Measurements from ENCODE around the gene NPPB.

Gene NPPB

DNA sequence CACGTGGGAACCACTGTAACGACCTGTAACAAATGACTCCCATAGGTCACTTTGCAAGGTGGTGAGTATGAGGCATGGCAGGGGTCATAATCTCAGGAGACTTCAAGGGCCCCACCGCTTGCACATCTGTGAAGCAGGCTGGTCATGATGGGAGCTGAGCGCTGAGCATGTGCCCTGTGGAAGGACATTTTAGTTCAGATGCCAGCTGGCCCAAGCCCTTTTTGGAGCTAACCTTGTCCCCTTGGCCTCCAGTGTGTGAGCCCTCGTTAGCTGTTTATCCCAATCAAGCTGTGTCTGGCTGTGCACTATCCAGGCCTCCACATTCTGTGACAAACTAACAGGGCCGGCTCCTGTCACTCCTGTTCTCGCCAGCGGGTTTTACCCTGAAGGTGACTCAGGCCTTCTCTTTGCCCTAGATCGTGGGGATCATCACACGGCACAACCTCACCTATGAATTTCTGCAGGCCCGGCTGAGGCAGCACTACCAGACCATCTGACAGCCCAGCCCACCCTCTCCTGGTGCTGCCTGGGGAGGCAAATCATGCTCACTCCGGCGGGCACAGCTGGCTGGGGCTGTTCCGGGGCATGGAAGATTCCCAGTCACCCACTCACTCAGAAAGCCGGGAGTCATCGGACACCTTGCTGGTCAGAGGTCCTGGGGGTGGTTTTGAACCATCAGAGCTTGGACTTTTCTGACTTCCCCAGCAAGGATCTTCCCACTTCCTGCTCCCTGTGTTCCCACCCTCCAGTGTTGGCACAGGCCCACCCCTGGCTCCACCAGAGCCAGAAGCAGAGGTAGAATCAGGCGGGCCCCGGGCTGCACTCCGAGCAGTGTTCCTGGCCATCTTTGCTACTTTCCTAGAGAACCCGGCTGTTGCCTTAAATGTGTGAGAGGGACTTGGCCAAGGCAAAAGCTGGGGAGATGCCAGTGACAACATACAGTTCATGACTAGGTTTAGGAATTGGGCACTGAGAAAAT is 18.7 kb downstream of the NPPB start:
- DNase-seq (ENCODE audit: low read depth), result no peak
- H3K4me3 ChIP-seq (ENCODE audit: low read depth, low read length), result no peak overlapping the region
- TF ChIP-seq, protein P1, sequence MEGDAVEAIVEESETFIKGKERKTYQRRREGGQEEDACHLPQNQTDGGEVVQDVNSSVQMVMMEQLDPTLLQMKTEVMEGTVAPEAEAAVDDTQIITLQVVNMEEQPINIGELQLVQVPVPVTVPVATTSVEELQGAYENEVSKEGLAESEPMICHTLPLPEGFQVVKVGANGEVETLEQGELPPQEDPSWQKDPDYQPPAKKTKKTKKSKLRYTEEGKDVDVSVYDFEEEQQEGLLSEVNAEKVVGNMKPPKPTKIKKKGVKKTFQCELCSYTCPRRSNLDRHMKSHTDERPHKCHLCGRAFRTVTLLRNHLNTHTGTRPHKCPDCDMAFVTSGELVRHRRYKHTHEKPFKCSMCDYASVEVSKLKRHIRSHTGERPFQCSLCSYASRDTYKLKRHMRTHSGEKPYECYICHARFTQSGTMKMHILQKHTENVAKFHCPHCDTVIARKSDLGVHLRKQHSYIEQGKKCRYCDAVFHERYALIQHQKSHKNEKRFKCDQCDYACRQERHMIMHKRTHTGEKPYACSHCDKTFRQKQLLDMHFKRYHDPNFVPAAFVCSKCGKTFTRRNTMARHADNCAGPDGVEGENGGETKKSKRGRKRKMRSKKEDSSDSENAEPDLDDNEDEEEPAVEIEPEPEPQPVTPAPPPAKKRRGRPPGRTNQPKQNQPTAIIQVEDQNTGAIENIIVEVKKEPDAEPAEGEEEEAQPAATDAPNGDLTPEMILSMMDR (IDR thresholded peaks at IDR 0.05; ENCODE audit: low read depth, low read length), result no peak
- TF ChIP-seq MYC (IDR thresholded peaks at IDR 0.05; ENCODE audit: low read depth, low read length) (no peak), POLR2A (IDR thresholded peaks at IDR 0.05; ENCODE audit: extremely low read depth, insufficient read length) (no peak)

DNA sequence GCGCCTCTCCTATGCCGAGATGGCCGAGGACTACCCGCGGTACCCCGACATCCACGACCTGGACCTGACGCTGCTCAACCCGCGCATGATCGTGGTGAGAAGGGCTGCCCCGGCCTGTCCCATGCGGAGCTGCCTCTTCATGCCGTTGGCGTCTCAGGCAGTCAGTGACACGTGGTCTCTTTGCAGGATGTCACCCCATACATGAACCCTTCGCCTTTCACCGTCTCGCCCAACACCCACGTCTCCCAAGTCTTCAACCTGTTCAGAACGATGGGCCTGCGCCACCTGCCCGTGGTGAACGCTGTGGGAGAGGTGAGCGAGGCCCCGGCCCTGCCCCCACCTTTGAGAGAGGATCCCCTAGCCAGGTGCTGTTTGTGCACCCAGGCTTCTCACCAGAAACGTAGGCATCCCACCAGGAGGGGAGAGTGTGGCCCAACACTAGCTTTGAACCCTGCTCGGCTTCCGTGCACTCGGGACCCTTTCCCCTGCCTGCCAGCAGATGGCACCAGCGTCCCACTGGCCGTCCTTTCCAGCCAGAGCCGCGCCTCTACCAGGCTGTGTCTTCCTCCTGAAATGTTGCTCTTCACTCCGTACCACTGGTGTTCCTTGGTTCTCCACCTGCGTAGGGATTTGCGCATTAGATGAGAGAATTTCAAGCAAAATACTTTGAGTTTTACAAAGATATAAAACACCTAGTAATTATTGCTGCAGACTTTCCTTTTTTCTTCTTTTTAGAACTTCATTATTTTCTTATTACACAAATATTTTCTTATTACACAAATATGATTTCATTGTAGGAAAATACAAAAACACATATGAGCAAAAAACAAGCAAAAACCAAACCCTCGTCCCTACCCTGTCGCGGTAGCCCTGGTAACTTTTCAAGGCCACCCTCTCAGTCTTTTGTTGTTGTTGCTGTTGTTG is 20.1 kb downstream of the NPPB start:
- TF ChIP-seq MAX (IDR thresholded peaks at IDR 0.05; ENCODE audit: low read depth, low read length), result no peak
- TF ChIP-seq, protein P1 (IDR thresholded peaks at IDR 0.05; ENCODE audit: low read depth, low read length), result peak; percentile 96
- DNase-seq (ENCODE audit: low read depth), result peak; percentile 68
- no peak overlapping the region for H3K4me3 ChIP-seq (ENCODE audit: low read depth, low read length)

GRCh38 chr1:11837767-11838348 is 20.9 kb downstream of the NPPB start:
- no peak for TF ChIP-seq MYC (IDR thresholded peaks at IDR 0.05; ENCODE audit: low read depth, low read length)
- no peak for TF ChIP-seq POLR2A (IDR thresholded peaks at IDR 0.05; ENCODE audit: extremely low read depth, insufficient read length)
- no peak for TF ChIP-seq MAX (IDR thresholded peaks at IDR 0.05; ENCODE audit: low read depth, low read length)
- TF ChIP-seq, protein P1 (IDR thresholded peaks at IDR 0.05; ENCODE audit: low read depth, low read length), result no peak
- no peak overlapping the region for H3K4me3 ChIP-seq (ENCODE audit: low read depth, low read length)
- DNase-seq (ENCODE audit: low read depth), result no peak

DNA sequence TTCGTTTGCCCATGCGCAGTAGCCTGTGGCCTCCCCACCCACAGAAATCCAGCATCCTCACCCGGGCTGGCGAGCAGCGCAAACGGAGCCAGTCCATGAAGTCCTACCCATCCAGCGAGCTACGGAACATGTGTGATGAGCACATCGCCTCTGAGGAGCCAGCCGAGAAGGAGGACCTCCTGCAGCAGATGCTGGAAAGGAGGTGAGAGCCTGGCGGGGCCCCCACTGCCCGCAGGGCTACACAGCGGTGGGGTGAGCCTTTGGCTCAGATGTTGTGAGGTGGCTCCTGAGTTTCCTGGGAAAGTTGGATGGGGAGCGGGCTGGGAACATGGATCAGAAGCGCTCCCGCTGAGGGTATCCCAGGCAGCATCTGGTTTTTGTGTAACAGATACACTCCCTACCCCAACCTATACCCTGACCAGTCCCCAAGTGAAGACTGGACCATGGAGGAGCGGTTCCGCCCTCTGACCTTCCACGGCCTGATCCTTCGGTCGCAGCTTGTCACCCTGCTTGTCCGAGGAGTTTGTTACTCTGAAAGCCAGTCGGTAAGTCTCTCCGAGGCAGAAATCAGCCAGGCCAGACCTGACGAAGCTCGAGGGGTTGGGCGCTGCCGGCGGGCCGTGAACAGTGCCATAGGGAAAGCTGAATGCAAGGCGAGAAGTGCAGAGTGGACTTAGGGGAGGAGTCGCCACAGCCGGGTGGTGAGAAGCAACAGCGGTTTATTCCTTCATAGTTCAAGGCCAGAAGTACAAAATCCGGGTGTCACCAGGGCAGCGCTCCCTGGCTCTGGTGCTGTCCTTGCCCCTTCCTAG is 21.6 kb downstream of the NPPB start:
- TF ChIP-seq MYC (IDR thresholded peaks at IDR 0.05; ENCODE audit: low read depth, low read length) (no peak), POLR2A (IDR thresholded peaks at IDR 0.05; ENCODE audit: extremely low read depth, insufficient read length) (no peak), MAX (IDR thresholded peaks at IDR 0.05; ENCODE audit: low read depth, low read length) (no peak)
- TF ChIP-seq, protein P1 (IDR thresholded peaks at IDR 0.05; ENCODE audit: low read depth, low read length), result no peak
- DNase-seq (ENCODE audit: low read depth), result no peak

More for the DNA sequence above, 21.6 kb downstream of the NPPB start:
- no peak overlapping the region for H3K4me3 ChIP-seq (ENCODE audit: low read depth, low read length)
